Nephron (organoid): ENCODE measurements around the gene SORBS1.

ENCODE experiments used
- H3K27ac Mint-ChIP-seq, 3 experiments: 2 replicates each; pipeline ENCODE4 v1.8.0; 2020; ENCODE audit warnings: mixed read lengths in 3 of 3, mild to moderate bottlenecking in 2 of 3, moderate library complexity in 1 of 3
- H3K27me3 Mint-ChIP-seq: 2 replicates; pipeline ENCODE4 v1.8.0; 2021; ENCODE audit warnings: low read depth, mild to moderate bottlenecking, moderate library complexity, mixed read lengths
- H3K36me3 Mint-ChIP-seq: 2 replicates; pipeline ENCODE4 v1.8.0; 2020; ENCODE audit warnings: low read depth, mixed read lengths
- H3K4me1 Mint-ChIP-seq: 2 replicates; pipeline ENCODE4 v1.8.0; 2020; ENCODE audit warnings: mixed read lengths
- H3K4me3 Mint-ChIP-seq, 3 experiments: 2 replicates each; pipeline ENCODE4 v1.8.0; 2020; ENCODE audit warnings: mild to moderate bottlenecking in 3 of 3, mixed read lengths in 3 of 3, moderate library complexity in 2 of 3
- H3K9me3 Mint-ChIP-seq: 2 replicates; pipeline ENCODE4 v1.8.0; 2020; ENCODE audit warnings: mixed read lengths
- TF ChIP-seq, protein P1 (sequence below), 3 experiments: fragments of 200-600 bp; sonication (generic); IDR thresholded peaks; one replicate each; pipeline ENCODE4 v1.5.0; 2021; ENCODE audit warnings: antibody characterized with exemption in 3 of 3; ENCODE audit not compliant: unreplicated experiment in 3 of 3

SORBS1 gene

DNA sequence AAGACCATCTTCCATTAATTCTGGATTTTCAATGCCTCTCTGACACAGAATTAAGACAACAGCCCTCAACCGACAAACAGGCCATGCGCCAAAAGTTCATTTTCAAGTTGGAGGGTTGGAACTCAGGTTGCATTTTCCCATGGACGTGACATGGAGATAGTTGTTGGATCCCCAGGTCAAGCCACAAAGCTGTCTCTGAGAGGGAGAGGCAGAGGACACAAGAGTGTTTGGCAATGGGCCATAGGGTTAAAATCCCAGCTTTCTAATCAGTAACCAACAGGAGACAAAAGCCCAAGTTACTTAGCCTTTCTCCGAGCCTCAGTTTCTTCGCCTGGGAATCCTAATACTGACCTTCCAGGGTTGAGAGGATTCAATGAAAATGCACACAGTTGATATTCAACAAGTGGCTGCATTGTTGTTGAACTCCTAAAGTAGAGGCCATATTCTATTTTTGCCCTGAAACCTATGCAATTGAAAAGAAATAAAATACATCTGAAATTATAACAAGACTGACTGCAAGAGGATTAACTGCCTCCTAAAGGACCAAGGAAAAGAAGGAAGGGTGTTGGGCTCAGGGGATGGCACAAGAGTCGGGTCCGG lies 44.3 kb downstream of the SORBS1 start:
- no peak overlapping the region for H3K4me3 Mint-ChIP-seq
- no peaks in the 10 kb centered on the region for H3K27me3 Mint-ChIP-seq
- peak overlapping the region in 2 of 3 experiments; percentile 56 to 73 for H3K27ac Mint-ChIP-seq

DNA sequence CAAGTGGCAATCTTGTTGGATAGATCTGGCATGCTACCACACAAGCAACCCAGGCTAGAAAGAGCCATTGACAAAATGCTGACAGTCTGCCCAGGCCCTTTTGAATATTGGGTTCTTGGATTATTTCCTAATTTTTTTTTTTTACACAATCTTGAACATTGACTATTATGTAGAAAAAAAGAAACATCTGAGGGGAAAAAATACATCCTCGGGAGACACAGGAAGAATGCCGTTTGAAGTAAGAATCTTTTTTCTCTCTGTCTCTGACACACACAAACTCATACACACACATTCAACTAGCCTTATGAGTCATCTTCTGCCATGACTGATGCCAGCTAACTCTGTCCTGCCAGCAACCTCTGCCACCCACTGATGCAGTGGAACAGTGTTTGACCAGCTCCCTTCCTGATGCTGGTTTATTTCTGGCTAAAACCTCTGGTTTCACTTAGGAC lies 47.2 kb downstream of the SORBS1 start:
- TF ChIP-seq, protein P1, sequence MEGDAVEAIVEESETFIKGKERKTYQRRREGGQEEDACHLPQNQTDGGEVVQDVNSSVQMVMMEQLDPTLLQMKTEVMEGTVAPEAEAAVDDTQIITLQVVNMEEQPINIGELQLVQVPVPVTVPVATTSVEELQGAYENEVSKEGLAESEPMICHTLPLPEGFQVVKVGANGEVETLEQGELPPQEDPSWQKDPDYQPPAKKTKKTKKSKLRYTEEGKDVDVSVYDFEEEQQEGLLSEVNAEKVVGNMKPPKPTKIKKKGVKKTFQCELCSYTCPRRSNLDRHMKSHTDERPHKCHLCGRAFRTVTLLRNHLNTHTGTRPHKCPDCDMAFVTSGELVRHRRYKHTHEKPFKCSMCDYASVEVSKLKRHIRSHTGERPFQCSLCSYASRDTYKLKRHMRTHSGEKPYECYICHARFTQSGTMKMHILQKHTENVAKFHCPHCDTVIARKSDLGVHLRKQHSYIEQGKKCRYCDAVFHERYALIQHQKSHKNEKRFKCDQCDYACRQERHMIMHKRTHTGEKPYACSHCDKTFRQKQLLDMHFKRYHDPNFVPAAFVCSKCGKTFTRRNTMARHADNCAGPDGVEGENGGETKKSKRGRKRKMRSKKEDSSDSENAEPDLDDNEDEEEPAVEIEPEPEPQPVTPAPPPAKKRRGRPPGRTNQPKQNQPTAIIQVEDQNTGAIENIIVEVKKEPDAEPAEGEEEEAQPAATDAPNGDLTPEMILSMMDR (IDR thresholded peaks at IDR 0.05; ENCODE audit: unreplicated experiment in 3 of 3): no peak
- Mint-ChIP-seq H3K4me3 (no peak overlapping the region), H3K4me1 (peaks cover 59% of the 10 kb centered on the region), H3K36me3 (no peaks in the 10 kb centered on the region), H3K27ac (peak overlapping the region in 1 of 3 experiments; percentile 68), H3K27me3 (no peaks in the 10 kb centered on the region), H3K9me3 (no peaks in the 10 kb centered on the region)

More for the DNA sequence above, 44.3 kb downstream of the SORBS1 start:
- TF ChIP-seq, protein P1 (IDR thresholded peaks at IDR 0.05; ENCODE audit: unreplicated experiment in 3 of 3): no peak
- H3K9me3 Mint-ChIP-seq: no peaks in the 10 kb centered on the region
- H3K36me3 Mint-ChIP-seq: no peaks in the 10 kb centered on the region
- H3K4me1 Mint-ChIP-seq: peaks cover 54% of the 10 kb centered on the region

DNA sequence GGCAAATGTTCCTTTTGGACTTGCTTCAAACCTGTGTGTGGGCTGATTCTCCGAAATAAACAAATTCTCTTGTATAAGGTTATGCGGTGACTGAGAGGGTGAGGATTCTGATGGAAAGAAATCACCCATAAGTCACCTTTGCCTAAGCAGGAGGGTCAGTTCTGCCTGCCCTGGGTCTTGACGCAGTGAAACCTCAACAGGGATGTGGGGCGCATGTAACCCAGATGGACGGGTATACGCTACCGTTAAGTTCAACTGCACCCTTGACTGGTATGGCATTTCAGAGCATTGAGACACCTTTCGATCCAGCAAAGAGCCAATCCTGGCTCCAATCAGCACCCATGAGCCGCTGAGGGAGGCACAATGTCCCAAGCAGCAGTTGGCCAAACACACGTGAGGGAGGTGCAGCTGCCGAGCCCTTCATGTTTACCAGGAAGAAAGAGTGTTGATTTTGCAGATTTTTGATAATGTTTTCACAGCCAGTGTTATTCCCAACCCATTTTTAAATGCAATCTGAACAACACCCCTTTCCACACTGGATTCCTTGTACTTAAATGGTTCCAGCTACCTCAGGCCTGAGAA lies 48.1 kb downstream of the SORBS1 start:
- H3K4me3 Mint-ChIP-seq: no peak overlapping the region
- TF ChIP-seq, protein P1 (IDR thresholded peaks at IDR 0.05; ENCODE audit: unreplicated experiment in 3 of 3): no peak
- H3K36me3 Mint-ChIP-seq: no peaks in the 10 kb centered on the region
- H3K4me1 Mint-ChIP-seq: peaks cover 59% of the 10 kb centered on the region
- no peaks in the 10 kb centered on the region for H3K27me3 Mint-ChIP-seq
- no peaks in the 10 kb centered on the region for H3K9me3 Mint-ChIP-seq
- H3K27ac Mint-ChIP-seq: peak overlapping the region in 1 of 3 experiments; percentile 86

DNA sequence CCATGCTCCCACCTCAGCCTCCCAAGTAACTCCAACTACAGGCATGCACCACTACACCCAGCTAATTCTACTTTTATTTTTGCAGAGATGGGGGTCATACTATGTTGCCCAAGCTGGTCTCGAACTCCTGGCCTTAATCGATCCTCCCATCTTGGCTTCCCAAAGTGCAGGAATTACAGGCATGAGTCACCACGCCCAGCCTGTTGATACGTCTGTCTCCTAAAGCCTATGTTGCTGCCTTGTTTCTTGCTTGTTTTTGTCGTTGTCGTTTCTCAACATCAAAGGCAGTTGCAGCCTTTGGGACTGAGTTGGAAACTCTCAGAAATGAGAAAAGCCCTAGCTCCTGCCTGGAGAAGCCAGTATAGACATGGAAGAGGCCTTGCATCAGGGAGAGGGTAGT lies 49.9 kb downstream of the SORBS1 start:
- TF ChIP-seq, protein P1 (IDR thresholded peaks at IDR 0.05; ENCODE audit: unreplicated experiment in 3 of 3): no peak
- no peaks in the 10 kb centered on the region for H3K36me3 Mint-ChIP-seq
- no peaks in the 10 kb centered on the region for H3K9me3 Mint-ChIP-seq
- H3K4me3 Mint-ChIP-seq: no peak overlapping the region
- peak overlapping the region in 2 of 3 experiments; percentile 65 to 82 for H3K27ac Mint-ChIP-seq
- H3K27me3 Mint-ChIP-seq: no peaks in the 10 kb centered on the region
- H3K4me1 Mint-ChIP-seq: peaks cover 53% of the 10 kb centered on the region

DNA sequence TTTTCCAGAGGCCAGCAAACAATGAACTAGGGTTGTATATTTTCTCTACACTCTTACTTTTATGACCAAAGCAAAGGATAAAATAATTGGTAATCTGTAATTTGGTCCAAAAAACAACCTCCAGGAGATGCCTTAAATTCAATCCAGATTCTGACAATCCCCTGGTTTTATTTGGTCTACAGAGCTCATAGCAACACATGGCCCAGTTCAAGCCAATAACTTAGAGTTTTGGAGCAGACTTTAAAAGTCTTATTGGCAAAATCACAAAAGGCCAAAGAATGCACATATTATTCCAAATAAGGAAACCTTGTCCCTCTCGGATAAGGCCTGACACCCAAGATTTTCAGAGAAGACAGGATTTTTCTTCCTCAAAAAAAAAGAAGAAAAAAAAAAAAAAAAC lies 51.9 kb downstream of the SORBS1 start:
- TF ChIP-seq, protein P1 (IDR thresholded peaks at IDR 0.05; ENCODE audit: unreplicated experiment in 3 of 3): no peak
- H3K27ac Mint-ChIP-seq: peak overlapping the region; percentile 75 to 95 (median 94)
- peaks cover 67% of the 10 kb centered on the region for H3K4me1 Mint-ChIP-seq
- H3K36me3 Mint-ChIP-seq: no peaks in the 10 kb centered on the region
- H3K9me3 Mint-ChIP-seq: no peaks in the 10 kb centered on the region
- no peaks in the 10 kb centered on the region for H3K27me3 Mint-ChIP-seq
- peak overlapping the region in 2 of 3 experiments; percentile 6 to 20 for H3K4me3 Mint-ChIP-seq

DNA sequence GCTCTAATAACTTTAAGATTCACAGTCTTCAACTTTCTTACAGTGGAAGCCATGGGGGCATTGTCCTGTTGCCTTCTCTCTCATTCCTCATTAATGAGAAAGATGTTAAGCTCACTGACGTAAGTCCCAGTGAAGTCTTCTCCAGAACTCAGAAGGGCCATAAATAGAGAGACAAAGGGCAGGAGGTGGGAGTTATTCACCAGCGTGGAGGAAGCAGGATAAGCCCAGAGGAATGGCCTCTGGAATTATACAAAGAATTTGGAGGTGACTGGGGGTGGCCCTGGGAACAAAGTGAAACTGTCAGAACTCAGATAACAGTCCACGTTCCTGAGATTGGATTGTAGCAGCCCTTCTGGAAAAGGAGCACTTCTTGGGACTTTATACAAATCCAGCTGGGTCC lies 52.4 kb downstream of the SORBS1 start:
- H3K27ac Mint-ChIP-seq: peak overlapping the region; percentile 75 to 95 (median 94)
- TF ChIP-seq, protein P1 (IDR thresholded peaks at IDR 0.05; ENCODE audit: unreplicated experiment in 3 of 3): no peak
- no peaks in the 10 kb centered on the region for H3K9me3 Mint-ChIP-seq
- H3K4me1 Mint-ChIP-seq: peaks cover 67% of the 10 kb centered on the region
- H3K36me3 Mint-ChIP-seq: no peaks in the 10 kb centered on the region
- H3K4me3 Mint-ChIP-seq: peak overlapping the region in 2 of 3 experiments; percentile 2 to 5
- no peaks in the 10 kb centered on the region for H3K27me3 Mint-ChIP-seq
